Gastroesophageal sphincter (tissue), 4 donors: Measurements from ENCODE around the gene TMEM165. TPM values are rescaled to one million over a fixed set of nuclear protein-coding genes. Genes with fewer than 3 reads are reported as not detected.

Source experiments
- ATAC-seq: fragments of 150-250 bp; one replicate; pipeline ENCODE4 v1.9.1; 2016; ENCODE audit warnings: mild to moderate bottlenecking, moderate library complexity
- H3K27ac ChIP-seq, 4 donors: fragments of 200-600 bp; sonication (generic) in 3 of 4; 1 replicate in 3 of 4; 2 replicates in 1 of 4; pipeline ENCODE4 v1.5.1; 2016 to 2019
- H3K27me3 ChIP-seq: fragments of 200-600 bp; sonication (generic); one replicate; pipeline ENCODE4 v1.5.1; 2019
- H3K36me3 ChIP-seq, 2 donors: fragments of 200-600 bp; sonication (generic); one replicate each; pipeline ENCODE4 v1.5.1; 2019; ENCODE audit warnings: control low read depth in 1 of 2
- H3K4me1 ChIP-seq, 3 donors: fragments of 200-600 bp; sonication (generic); 1 replicate in 2 of 3; 2 replicates in 1 of 3; pipeline ENCODE4 v1.5.1; 2016 to 2019; ENCODE audit warnings: control low read depth in 2 of 3
- H3K4me3 ChIP-seq, 2 donors: fragments of 200-600 bp; sonication (generic); one replicate each; pipeline ENCODE4 v1.5.1; 2019; ENCODE audit warnings: mild to moderate bottlenecking in 1 of 2, moderate library complexity in 1 of 2
- H3K9me3 ChIP-seq, 3 donors: fragments of 200-600 bp; sonication (generic); one replicate each; pipeline ENCODE4 v1.5.1; 2017 to 2019; ENCODE audit warnings: control low read depth in 2 of 3
- EP300 ChIP-seq: sonication (generic); formaldehyde crosslinking; IDR thresholded peaks from one replicate; pipeline ENCODE4 v1.6.1; 2017; ENCODE audit warnings: antibody characterized with exemption, mild to moderate bottlenecking
- POLR2A ChIP-seq, 2 donors: fragments of 450-650 bp; IDR thresholded peaks; one replicate each; pipeline ENCODE4 v1.6.1; 2017; ENCODE audit warnings: antibody characterized with exemption in 2 of 2, mild to moderate bottlenecking in 2 of 2, moderate library complexity in 1 of 2
- POLR2AphosphoS5 ChIP-seq: sonication (generic); formaldehyde crosslinking; IDR thresholded peaks from one replicate; pipeline ENCODE4 v1.6.1; 2017; ENCODE audit warnings: antibody characterized with exemption
- WGBS, 2 donors: methylation state at CpG; one replicate each; pipeline ENCODE4 v1.1.5; 2018; ENCODE audit warnings: low coverage in 1 of 2; 5-methylcytosine and 5-hydroxymethylcytosine counted together
- total RNA-seq, 4 donors: library from RNA; depleted of rRNA; stranded (reverse); fragments of >200 nt; gene quantifications; one replicate each; pipeline ENCODE4 v1.1.0, GENCODE V29; 2016
- TF ChIP-seq, protein P1 (sequence below), 4 experiments: fragments of 200-600 bp in 2 of 4; fragments of 450-650 bp in 2 of 4; sonication (generic) in 1 of 4; IDR thresholded peaks; one replicate each; pipeline ENCODE4 v1.5.1; 2017 to 2019; ENCODE audit warnings: antibody characterized with exemption in 4 of 4, mild to moderate bottlenecking in 2 of 4, moderate library complexity in 2 of 4

Gene TMEM165
- total RNA-seq, 4 donors from 2014 or later: 136 to 198 (median 169) TPM

DNA sequence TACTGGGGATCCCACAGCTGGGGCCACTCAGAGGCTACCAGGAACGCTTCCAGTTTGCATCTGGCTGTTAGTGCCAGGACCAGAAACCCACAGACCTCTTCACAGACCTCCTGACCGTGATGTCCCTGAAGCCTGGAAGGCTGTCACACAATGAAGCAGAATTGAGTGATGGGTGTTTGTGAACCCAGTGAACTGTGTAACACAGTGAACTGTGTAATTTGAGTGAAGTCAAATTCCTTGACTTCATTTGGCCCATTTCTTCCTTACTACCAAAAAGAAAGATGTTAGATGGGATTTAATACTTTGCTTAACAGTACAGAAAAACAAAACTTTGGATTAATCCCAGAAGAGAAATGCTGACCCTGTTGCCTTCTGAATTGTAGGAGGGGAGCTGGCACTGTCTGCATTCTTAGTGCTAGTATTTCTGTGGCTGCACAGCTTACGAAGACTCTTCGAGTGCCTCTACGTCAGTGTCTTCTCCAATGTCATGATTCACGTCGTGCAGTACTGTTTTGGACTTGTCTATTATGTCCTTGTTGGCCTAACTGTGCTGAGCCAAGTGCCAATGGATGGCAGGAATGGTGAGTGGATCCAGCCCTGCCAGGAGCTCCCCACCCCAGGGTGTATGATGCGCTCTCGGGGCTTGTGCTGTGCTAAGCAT is 31.9 kb upstream of the TMEM165 start:
- WGBS, 2 donors: 57 to 100% methylated on average over 3 to 5 of the region's 9 CpGs
- Histone ChIP-seq H3K27ac (no peak overlapping the region), H3K4me3 (no peak overlapping the region), H3K4me1 (peaks cover 0 to 21% (median 6%) of the 10 kb centered on the region in 3 donors), H3K27me3 (no peaks in the 10 kb centered on the region), H3K36me3 (peaks cover 0 to 15% of the 10 kb centered on the region in 2 donors), H3K9me3 (no peaks in the 10 kb centered on the region)
- ATAC-seq: no peak
- TF ChIP-seq POLR2AphosphoS5 (no peak), EP300 (no peak), POLR2A (IDR thresholded peaks at IDR 0.05) (no peak)
- TF ChIP-seq, protein P1, sequence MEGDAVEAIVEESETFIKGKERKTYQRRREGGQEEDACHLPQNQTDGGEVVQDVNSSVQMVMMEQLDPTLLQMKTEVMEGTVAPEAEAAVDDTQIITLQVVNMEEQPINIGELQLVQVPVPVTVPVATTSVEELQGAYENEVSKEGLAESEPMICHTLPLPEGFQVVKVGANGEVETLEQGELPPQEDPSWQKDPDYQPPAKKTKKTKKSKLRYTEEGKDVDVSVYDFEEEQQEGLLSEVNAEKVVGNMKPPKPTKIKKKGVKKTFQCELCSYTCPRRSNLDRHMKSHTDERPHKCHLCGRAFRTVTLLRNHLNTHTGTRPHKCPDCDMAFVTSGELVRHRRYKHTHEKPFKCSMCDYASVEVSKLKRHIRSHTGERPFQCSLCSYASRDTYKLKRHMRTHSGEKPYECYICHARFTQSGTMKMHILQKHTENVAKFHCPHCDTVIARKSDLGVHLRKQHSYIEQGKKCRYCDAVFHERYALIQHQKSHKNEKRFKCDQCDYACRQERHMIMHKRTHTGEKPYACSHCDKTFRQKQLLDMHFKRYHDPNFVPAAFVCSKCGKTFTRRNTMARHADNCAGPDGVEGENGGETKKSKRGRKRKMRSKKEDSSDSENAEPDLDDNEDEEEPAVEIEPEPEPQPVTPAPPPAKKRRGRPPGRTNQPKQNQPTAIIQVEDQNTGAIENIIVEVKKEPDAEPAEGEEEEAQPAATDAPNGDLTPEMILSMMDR (IDR thresholded peaks at IDR 0.05): no peak

DNA sequence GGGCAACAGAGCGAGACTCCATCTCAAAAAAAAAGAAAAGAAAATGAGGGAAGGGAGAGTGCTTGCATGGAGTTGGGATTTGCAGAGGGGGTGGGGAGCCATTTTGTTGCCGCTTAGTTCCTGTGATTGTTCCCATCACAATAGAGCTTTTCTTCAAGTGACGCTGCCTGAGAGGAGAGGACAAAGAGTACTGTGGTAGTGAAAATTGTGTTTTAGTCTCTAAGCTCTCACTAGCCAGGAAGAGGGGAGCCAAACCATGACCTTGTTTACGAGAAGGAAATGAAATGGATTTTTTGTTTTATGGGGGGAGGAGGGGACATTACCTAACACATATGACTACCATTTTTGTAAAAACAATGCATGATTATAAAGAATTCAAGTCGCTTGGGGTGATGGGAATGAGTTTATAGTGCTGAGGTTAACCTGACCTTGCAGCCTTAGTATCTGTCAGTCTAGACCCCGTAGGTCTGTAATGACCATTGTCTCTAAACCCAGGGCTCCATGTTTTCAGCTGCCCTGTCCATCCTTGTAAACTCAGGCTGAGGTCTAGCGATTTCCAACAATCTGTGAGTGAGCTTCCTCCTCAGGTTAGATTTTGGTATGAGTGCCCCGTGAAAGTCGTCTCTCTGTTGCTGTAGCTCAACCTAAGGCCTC is 30.9 kb upstream of the TMEM165 start:
- Histone ChIP-seq H3K36me3 (peaks cover 0 to 23% of the 10 kb centered on the region in 2 donors), H3K27ac (no peak overlapping the region), H3K4me3 (no peak overlapping the region), H3K4me1 (peaks cover 0 to 13% (median 0%) of the 10 kb centered on the region in 3 donors), H3K9me3 (no peaks in the 10 kb centered on the region), H3K27me3 (no peaks in the 10 kb centered on the region)
- ATAC-seq: no peak
- WGBS, 2 donors: 90 to 97% methylated on average over 9 of the region's 9 CpGs
- TF ChIP-seq POLR2A (IDR thresholded peaks at IDR 0.05) (no peak), EP300 (no peak), POLR2AphosphoS5 (no peak)
- TF ChIP-seq, protein P1 (IDR thresholded peaks at IDR 0.05): no peak

DNA sequence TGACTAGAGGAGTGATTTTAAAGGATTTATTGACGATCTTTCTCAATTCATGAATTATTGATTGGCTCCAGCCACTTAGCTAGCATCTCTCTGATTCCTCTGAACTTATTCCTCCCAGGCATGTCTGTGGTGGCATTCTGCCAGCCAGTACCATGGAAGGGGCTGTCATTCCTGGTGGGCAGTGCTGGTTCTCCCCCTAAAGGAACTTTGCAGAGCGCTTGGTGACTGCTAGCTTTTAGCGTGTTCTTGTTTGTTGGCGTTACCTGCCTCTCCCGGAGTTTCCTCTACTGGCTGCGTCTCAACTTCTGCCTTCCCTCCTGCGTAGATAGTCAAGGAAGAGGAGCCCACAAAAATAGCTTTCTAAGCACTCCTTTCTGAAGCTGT is 30.4 kb upstream of the TMEM165 start:
- no peak for ATAC-seq
- Histone ChIP-seq H3K4me3 (no peak overlapping the region), H3K36me3 (peaks cover 0 to 27% of the 10 kb centered on the region in 2 donors), H3K4me1 (peaks cover 0 to 8% (median 0%) of the 10 kb centered on the region in 3 donors), H3K27ac (no peak overlapping the region), H3K9me3 (no peaks in the 10 kb centered on the region), H3K27me3 (no peaks in the 10 kb centered on the region)
- WGBS, 2 donors: 100% methylated on average over 2 to 4 of the region's 7 CpGs
- no peak for TF ChIP-seq EP300

DNA sequence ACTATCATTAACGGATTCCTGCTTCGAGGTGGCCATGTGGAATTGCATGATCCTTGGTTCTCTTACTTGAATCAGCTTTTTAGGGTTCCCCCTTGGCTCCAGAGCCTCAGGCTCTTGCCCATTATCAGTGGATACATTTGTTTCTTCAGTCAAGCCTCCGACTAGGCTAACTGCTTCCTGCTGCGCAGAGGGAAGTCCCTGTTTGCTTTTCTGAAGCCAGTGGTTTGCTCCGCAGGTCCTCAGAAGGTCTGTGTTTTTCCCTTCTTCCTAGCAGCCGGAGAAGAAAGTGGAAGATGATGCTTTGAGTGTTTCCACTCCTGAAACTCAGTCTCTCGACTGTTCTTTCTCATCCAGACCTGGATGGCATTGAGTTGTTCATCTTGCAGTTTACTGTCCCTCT is 29.1 kb upstream of the TMEM165 start:
- no peaks in the 10 kb centered on the region for H3K9me3 ChIP-seq
- ATAC-seq: no peak
- H3K27me3 ChIP-seq: no peaks in the 10 kb centered on the region
- TF ChIP-seq POLR2AphosphoS5 (no peak), POLR2A (IDR thresholded peaks at IDR 0.05) (no peak), EP300 (no peak)
- TF ChIP-seq, protein P1 (IDR thresholded peaks at IDR 0.05): no peak
- peaks cover 0 to 32% of the 10 kb centered on the region in 2 donors for H3K36me3 ChIP-seq
- H3K4me3 ChIP-seq: no peak overlapping the region
- no peak overlapping the region for H3K27ac ChIP-seq
- 89% methylated on average over 6 to 7 of the region's 7 CpGs for WGBS, 2 donors
- peaks cover 0 to 8% (median 0%) of the 10 kb centered on the region in 3 donors for H3K4me1 ChIP-seq

DNA sequence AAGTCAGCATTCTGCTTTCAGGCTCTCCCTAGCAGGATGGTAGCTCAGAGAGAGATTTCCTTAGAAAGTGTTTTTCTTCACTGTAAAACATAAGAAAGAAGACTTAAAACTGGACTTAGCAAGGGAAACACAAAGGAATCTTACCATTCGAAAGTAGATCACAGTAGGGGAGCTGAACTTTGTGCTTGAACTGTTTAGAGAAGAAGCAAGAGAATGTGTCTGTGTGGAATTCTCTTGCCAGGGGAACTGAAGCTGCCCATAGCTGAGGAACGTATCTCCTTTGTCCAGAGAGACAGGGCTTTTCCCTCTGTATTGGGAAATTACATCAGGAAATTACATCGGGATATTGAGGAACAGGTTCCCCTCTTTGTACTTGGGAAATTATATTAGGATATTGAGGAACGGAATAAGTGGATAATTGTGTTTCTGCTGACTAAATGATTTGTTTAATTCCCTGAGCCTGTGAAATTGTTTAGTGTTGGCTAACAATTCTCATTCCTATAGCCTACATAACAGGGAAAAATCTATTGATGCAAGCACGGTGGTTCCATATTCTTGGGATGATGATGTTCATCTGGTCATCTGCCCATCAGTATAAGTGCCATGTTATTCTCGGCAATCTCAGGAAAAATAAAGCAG is 28.6 kb upstream of the TMEM165 start:
- H3K4me3 ChIP-seq: no peak overlapping the region
- peaks cover 0 to 32% of the 10 kb centered on the region in 2 donors for H3K36me3 ChIP-seq
- 71 to 72% methylated on average over 6 of the region's 6 CpGs for WGBS, 2 donors
- no peak for ATAC-seq
- TF ChIP-seq POLR2AphosphoS5 (no peak), POLR2A (IDR thresholded peaks at IDR 0.05) (no peak), EP300 (no peak)
- TF ChIP-seq, protein P1 (IDR thresholded peaks at IDR 0.05): no peak
- no peaks in the 10 kb centered on the region for H3K9me3 ChIP-seq
- peak overlapping the region in 1 of 4 donors; percentile 43 for H3K27ac ChIP-seq
- H3K4me1 ChIP-seq: peaks cover 0 to 8% (median 0%) of the 10 kb centered on the region in 3 donors
- H3K27me3 ChIP-seq: no peaks in the 10 kb centered on the region
